ENCODE data around the gene DHX34. TPM values are rescaled to one million over a fixed set of nuclear protein-coding genes. Genes with fewer than 3 reads are reported as not detected.

The DHX34 gene
- total and polyA plus RNA-seq, 2 experiments from 2014 or later: 10.7 to 17.6 TPM

GRCh38 chr19:47323409-47323808 lies 25.7 kb upstream of the DHX34 start:
- Histone ChIP-seq H3K36me3 (replicated peaks; ENCODE audit: insufficient read depth, low read depth) (no peaks in the 10 kb centered on the region), H3K4me2 (no peak overlapping the region), H2AFZ (no peak overlapping the region), H4K20me1 (ENCODE audit: insufficient read depth, poor library complexity, severe bottlenecking) (no peaks in the 10 kb centered on the region), H3K4me1 (ENCODE audit: insufficient read depth) (no peaks in the 10 kb centered on the region), H3K9me3 (ENCODE audit: low read depth) (no peaks in the 10 kb centered on the region), H3K4me3 (no peak overlapping the region), H3K27me3 (no peaks in the 10 kb centered on the region), H3K9me2 (replicated peaks; ENCODE audit: insufficient read depth) (no peaks in the 10 kb centered on the region), H3K79me2 (no peaks in the 10 kb centered on the region), H3K27ac (no peak overlapping the region)
- TF ChIP-seq CTCF (IDR thresholded peaks at IDR 0.05; ENCODE audit: poor library complexity): no peak
- no peak for TF ChIP-seq EZH2phosphoT487 (IDR thresholded peaks at IDR 0.05; ENCODE audit: low read depth, severe bottlenecking, unreplicated experiment)
- TF ChIP-seq EZH2 (IDR thresholded peaks at IDR 0.05; ENCODE audit: borderline replicate concordance): no peak
- WGBS (ENCODE audit: low lambda C conversion rate, missing lambda C conversion rate): 87% methylated on average over 8 of the region's 8 CpGs
- no peak for DNase-seq (ENCODE audit: low spot score)

GRCh38 chr19:47323872-47324271 lies 25.2 kb upstream of the DHX34 start:
- Histone ChIP-seq H3K36me3 (replicated peaks; ENCODE audit: insufficient read depth, low read depth) (no peaks in the 10 kb centered on the region), H3K9me3 (ENCODE audit: low read depth) (no peaks in the 10 kb centered on the region), H3K9me2 (replicated peaks; ENCODE audit: insufficient read depth) (no peaks in the 10 kb centered on the region), H3K4me2 (no peak overlapping the region), H3K79me2 (no peaks in the 10 kb centered on the region), H3K4me1 (ENCODE audit: insufficient read depth) (no peaks in the 10 kb centered on the region), H3K27me3 (no peaks in the 10 kb centered on the region), H2AFZ (no peak overlapping the region), H4K20me1 (ENCODE audit: insufficient read depth, poor library complexity, severe bottlenecking) (no peaks in the 10 kb centered on the region), H3K27ac (no peak overlapping the region), H3K4me3 (no peak overlapping the region)
- WGBS (ENCODE audit: low lambda C conversion rate, missing lambda C conversion rate): 91% methylated on average over 9 of the region's 12 CpGs
- no peak for TF ChIP-seq EZH2phosphoT487 (IDR thresholded peaks at IDR 0.05; ENCODE audit: low read depth, severe bottlenecking, unreplicated experiment)
- no peak for TF ChIP-seq CTCF (IDR thresholded peaks at IDR 0.05; ENCODE audit: poor library complexity)
- TF ChIP-seq EZH2 (IDR thresholded peaks at IDR 0.05; ENCODE audit: borderline replicate concordance): no peak
- no peak for DNase-seq (ENCODE audit: low spot score)

- no peak overlapping the region for H3K4me3 ChIP-seq
- H3K4me1 ChIP-seq (ENCODE audit: insufficient read depth): no peaks in the 10 kb centered on the region
- DNase-seq (ENCODE audit: low spot score): no peak
- no peaks in the 10 kb centered on the region for H3K9me3 ChIP-seq (ENCODE audit: low read depth)
- no peaks in the 10 kb centered on the region for H3K79me2 ChIP-seq
- H3K27me3 ChIP-seq: no peaks in the 10 kb centered on the region
- TF ChIP-seq EZH2phosphoT487 (IDR thresholded peaks at IDR 0.05; ENCODE audit: low read depth, severe bottlenecking, unreplicated experiment): no peak
- no peak for TF ChIP-seq EZH2 (IDR thresholded peaks at IDR 0.05; ENCODE audit: borderline replicate concordance)
- no peaks in the 10 kb centered on the region for H3K36me3 ChIP-seq (replicated peaks; ENCODE audit: insufficient read depth, low read depth)
- H3K27ac ChIP-seq: no peak overlapping the region
- H3K9me2 ChIP-seq (replicated peaks; ENCODE audit: insufficient read depth): no peaks in the 10 kb centered on the region
- no peak overlapping the region for H3K4me2 ChIP-seq
- WGBS (ENCODE audit: low lambda C conversion rate, missing lambda C conversion rate): 72% methylated on average over 9 of the region's 9 CpGs
- no peak overlapping the region for H2AFZ ChIP-seq
- H4K20me1 ChIP-seq (ENCODE audit: insufficient read depth, poor library complexity, severe bottlenecking): no peaks in the 10 kb centered on the region
Observed at GRCh38 chr19:47324502-47324901, 24.6 kb upstream of the DHX34 start.

- no peaks in the 10 kb centered on the region for H3K9me3 ChIP-seq (ENCODE audit: low read depth)
- no peaks in the 10 kb centered on the region for H3K4me1 ChIP-seq (ENCODE audit: insufficient read depth)
- no peak overlapping the region for H3K27ac ChIP-seq
- H3K79me2 ChIP-seq: no peaks in the 10 kb centered on the region
- no peak overlapping the region for H3K4me2 ChIP-seq
- H4K20me1 ChIP-seq (ENCODE audit: insufficient read depth, poor library complexity, severe bottlenecking): no peaks in the 10 kb centered on the region
- WGBS (ENCODE audit: low lambda C conversion rate, missing lambda C conversion rate): 68% methylated on average over 7 of the region's 9 CpGs
- TF ChIP-seq EZH2phosphoT487 (IDR thresholded peaks at IDR 0.05; ENCODE audit: low read depth, severe bottlenecking, unreplicated experiment): no peak
- no peak for TF ChIP-seq EZH2 (IDR thresholded peaks at IDR 0.05; ENCODE audit: borderline replicate concordance)
- TF ChIP-seq CTCF (IDR thresholded peaks at IDR 0.05; ENCODE audit: poor library complexity): no peak
- H3K9me2 ChIP-seq (replicated peaks; ENCODE audit: insufficient read depth): no peaks in the 10 kb centered on the region
- H3K4me3 ChIP-seq: no peak overlapping the region
- H2AFZ ChIP-seq: no peak overlapping the region
- no peak for DNase-seq (ENCODE audit: low spot score)
- no peaks in the 10 kb centered on the region for H3K36me3 ChIP-seq (replicated peaks; ENCODE audit: insufficient read depth, low read depth)
- H3K27me3 ChIP-seq: no peaks in the 10 kb centered on the region
Observed at GRCh38 chr19:47330466-47330869, 18.6 kb upstream of the DHX34 start.

All from hepatocyte (in vitro differentiated cells).